Jurkat, Clone E6-1 (cell line): ENCODE results near the gene XPO4.
"Not testable (repeated sequence)": the region's sequence is repeated elsewhere in the genome, so short reads cannot be mapped to it uniquely, and the experiment has no call there.

Source experiments
- DNase-seq: peaks from one replicate; pipeline ENCODE4 v3.0.0-alpha.2; 2011; ENCODE audit warnings: low read depth, low spot score
- H3K4me3 ChIP-seq: 2 replicates; pipeline ENCODE4 v1.5.1; 2011; ENCODE audit warnings: mild to moderate bottlenecking, low read length, control low read depth, moderate library complexity

The XPO4 gene

DNA sequence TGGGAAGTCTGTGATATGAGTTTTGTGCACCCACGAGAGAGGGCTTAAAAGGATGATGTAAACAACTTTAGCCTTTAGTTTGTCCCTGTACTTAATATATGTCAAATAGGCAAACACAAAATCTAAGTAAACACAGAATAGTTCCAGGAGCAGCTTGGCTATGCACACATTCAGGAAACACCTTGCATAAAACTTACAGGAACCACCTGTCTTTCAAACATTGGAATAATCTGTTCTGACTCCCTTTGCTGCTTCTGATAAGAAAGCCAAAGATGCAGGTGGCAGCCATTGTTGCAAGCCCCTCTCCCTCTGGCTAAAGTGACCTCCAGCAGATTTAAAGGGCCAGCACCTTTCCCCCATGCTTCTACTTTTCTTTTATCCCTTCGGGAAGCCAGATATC lies 133.5 kb downstream of the XPO4 start:
- no peak overlapping the region for H3K4me3 ChIP-seq
- no peak for DNase-seq

- no peak for DNase-seq
- no peak overlapping the region for H3K4me3 ChIP-seq
Measured at GRCh38 chr13:20767309-20767943, 135.1 kb downstream of the XPO4 start.

- DNase-seq = no peak
- H3K4me3 ChIP-seq = no peak overlapping the region
Measured at GRCh38 chr13:20760872-20761271, 141.7 kb downstream of the XPO4 start.

- DNase-seq = no peak
- no peak overlapping the region for H3K4me3 ChIP-seq
Measured at GRCh38 chr13:20754009-20754408, 148.5 kb downstream of the XPO4 start.

DNA sequence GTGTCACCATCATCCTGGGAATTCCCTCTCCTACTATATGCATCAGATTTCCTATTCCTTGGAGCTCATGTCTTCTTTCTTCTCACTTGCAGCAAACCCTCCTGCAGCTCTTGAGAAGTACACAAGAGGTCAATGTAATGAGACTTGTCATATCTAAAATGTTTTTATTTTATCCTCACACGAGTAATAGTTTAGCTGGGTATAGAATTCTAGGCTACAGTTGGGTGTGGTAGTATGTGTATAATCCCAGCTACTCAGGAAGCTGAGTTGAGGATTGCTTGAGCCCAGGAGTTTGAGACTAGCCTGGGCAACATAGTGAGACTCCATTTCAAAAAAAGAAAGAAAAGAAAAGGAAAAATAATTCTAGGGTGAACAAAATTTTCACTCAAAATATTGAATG lies 153.2 kb downstream of the XPO4 start:
- no peak overlapping the region for H3K4me3 ChIP-seq

GRCh38 chr13:20743830-20744404 lies 158.6 kb downstream of the XPO4 start:
- not testable (repeated sequence) for H3K4me3 ChIP-seq, DNase-seq

More for the DNA sequence above, 153.2 kb downstream of the XPO4 start:
- DNase-seq = no peak

- no peak for DNase-seq
- no peak overlapping the region for H3K4me3 ChIP-seq
Measured at GRCh38 chr13:20740021-20740420, 162.5 kb downstream of the XPO4 start.

DNA sequence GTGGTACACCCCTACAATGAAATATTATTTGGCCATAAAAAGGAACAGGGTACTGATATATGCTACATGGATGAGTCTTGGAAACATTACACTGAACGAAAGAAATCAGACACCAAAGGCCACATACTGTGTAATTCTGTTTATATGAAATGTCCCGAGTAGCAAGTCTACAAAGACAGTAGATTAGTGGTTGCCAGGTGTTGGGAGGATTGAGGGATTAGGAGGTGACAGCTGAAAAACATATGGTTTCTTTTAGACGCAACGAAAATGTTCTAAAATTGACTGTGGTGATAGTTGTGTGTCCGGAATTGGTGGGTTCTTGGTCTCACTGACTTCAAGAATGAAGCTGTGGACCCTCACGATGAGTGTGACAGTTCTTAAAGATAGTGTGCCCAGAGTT lies 163.9 kb downstream of the XPO4 start:
- no peak overlapping the region for H3K4me3 ChIP-seq
- no peak for DNase-seq

DNA sequence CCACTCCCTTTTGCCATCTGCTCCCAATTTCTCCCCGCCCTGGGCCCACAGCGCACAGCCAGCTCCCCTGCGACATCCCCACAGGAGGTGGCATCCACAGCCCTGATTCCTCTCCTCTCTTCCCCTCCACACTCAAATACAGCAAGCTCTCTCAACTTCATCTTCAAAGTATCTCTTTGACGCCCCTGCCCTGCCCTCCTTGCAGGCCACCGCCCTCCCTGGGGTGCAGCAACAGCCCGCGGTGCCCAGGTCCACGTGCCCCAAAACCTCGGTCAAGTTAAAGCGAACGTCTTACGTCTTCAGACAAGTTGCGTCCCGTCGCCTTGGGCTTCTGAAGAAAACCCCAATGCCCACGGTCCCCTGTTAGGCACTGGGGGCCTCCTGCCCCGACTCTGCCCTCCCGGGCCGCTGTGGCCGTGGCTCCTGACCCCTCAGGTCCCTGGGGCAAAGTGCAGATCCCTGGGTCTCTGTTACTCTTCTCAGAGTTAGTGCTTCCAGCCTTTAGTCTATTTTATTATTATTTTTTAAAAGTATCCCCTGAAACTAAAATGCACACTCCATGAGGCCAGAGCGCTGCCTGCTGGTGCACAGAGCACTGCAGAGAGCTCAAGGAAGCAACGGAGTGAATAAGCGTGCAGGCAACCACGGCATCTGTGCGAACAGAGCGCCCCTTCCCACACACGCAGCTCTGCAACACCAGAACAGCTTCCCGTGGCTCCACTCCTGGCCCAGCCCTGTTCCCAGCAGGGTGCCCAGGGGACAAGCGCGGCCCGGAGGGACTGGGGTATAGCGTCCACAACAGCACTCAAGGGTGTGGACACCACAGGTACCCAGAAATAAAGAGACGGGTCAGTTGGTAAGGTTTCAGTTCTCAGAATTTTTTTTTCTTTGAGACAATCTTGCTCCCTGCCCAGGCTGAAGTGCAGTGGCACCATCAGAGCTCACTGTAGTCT lies 172.6 kb downstream of the XPO4 start:
- no peak overlapping the region for H3K4me3 ChIP-seq
- no peak for DNase-seq

GRCh38 chr13:20728579-20729311 lies 173.8 kb downstream of the XPO4 start:
- H3K4me3 ChIP-seq = no peak overlapping the region
- no peak for DNase-seq

DNA sequence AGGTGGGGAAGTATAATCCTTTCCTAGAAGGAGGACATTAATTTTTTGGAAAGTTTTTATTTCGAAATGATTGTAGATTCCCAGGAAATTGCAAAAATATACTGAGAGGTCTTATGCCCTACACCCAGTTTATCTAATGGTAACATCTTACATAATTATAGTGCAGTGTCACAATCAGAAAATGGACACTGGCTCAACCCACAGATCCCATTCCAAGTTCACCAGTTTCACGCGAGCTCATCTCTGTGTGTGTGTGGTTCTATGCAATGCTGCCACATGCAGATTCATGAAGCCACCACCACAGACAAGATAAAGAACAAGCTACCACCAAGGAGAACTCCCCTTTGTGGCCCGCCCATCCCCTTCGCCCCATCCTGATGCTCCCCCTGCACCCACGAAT lies 174.7 kb downstream of the XPO4 start:
- no peak overlapping the region for H3K4me3 ChIP-seq
- DNase-seq = no peak
